GM21619 (cell line): Measurements from ENCODE around the gene XRCC1.
A peak's percentile ranks its signal among the peaks of the same experiment; 100 is the strongest.
"Not testable (repeated sequence)": the region's sequence is repeated elsewhere in the genome, so short reads cannot be mapped to it uniquely, and the experiment has no call there.

Experiments used
- ATAC-seq: cut with Tn5 transposase; IDR thresholded peaks from one replicate; pipeline ENCODE4 v1.9.1; 2021; ENCODE audit not compliant: unreplicated experiment

XRCC1 gene

DNA sequence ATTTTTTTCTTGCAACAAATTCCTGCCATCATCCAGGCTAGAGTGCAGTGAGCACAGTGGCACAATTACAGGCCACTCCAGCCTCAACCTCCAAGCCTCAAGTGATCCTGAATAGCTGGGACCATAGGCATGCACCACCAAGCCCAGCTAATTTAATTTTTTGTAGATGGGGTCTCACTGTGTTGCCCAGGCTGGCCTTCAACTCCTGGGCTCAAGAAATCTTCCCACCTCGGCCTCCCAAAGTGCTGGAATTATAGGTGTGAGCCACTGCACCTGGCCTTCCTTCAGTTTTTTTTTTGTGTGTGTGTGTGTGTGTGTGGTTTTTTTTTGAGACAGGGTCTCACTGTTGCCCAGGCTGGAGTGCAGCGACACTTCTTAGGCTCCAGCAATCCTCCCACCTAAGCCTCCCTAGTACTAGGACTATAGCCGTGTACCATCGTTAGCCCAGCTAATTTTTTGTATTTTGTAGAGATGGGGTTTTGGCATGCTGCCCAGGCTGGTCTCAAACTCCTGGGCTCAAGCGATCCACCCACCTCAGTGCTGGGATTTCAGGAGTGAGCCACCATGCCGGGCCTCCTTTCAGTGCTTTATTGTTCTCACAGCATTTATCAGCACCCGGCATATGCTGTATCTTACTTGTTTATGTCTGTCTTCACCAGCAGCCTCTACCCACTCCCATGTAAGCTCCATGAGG, 30.7 kb upstream of the XRCC1 start:
- ATAC-seq, result no peak

DNA sequence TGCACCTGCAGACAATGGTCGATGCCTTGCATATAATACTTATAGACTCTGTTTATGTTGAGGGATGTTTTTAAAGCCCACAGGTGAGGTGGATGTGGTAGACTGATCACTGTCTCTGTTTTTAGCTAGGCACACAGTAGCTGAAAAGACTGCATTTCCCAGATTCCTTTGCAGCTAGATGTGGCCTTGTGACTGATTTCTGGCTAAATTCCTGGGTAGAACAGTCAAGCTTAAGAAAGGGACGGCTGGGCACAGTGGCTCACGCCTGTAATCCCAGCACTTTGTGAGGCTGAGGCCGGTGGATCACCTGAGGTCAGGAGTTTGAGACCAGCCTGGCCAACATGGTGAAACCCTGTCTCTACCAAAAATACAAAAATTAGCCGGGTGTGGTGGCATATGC, 25.0 kb upstream of the XRCC1 start:
- ATAC-seq, result not testable (repeated sequence)

DNA sequence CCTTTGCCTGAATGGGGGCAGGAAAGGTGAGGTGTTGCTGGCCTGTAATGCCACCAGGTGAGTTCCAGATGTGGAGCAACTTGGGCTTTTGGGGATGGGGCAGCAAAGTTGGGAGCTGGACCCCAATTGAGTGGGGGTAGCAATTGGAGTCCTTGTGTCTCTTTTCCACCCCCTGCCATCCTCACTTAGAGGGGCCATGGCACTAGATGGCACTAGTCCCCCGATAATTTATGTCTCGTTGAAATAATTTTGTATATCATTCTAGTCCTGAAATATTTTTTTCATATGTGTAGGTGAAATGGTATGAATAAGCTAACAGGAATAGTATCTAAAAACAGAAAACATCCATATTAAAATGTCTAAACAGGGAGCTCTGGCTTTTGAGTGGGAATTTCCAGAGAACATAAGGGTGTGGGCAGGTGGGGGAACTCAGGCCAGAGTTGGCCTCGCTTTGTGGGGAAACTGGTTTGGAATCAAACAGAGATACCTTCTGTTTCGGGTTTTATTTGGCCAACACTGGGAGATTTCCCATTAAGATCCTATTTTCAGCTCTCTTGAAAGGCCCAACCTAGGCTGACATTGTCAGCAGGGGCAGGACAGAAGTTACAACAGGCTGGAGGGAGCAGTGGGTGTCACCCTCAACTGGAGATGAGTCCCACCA, 24.4 kb upstream of the XRCC1 start:
- ATAC-seq, result no peak

DNA sequence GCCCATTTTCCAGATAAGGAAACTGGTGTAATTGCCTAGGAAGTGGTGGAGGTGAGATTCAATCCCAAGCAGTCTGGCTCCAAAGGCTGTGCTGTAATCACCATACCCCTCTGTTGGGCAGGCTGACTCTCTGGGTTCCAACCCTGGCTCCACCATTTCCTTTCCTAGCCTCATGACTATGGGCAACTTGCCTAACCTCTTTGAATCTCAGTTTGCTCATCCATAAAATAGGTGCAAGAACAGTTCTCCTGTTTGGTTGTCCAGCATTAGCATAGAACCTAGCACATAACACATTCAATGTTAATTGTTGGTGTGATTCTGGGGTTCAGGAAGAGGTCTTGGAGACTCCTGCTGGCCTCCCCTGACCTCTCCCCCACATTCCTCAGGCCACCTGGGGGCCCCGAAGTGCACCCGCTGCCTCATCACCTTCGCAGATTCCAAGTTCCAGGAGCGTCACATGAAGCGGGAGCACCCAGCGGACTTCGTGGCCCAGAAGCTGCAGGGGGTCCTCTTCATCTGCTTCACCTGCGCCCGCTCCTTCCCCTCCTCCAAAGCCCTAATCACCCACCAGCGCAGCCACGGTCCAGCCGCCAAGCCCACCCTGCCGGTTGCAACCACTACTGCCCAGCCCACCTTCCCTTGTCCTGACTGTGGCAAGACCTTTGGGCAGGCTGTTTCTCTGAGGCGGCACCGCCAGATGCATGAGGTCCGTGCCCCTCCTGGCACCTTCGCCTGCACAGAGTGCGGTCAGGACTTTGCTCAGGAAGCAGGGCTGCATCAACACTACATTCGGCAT, 23.3 kb upstream of the XRCC1 start:
- ATAC-seq, result no peak

DNA sequence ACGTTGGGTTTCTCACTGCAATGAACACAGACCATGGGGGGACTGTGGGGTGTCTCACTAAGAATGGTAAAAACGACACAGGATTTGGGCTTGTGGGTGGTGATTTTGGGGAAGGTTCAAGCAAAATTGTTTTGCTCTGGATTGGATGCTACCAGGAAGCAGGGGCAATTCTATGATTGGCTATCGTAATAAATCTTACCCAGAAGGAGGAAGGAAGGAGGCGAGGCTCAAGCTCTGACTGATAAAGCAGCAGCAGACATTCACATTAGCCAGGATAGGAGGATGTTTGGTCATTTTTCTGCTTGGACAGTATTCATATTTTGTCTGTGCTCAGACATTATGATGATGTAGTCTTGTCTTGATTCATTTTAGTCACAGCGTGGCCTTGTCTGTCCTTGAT, 22.5 kb upstream of the XRCC1 start:
- ATAC-seq, result no peak

DNA sequence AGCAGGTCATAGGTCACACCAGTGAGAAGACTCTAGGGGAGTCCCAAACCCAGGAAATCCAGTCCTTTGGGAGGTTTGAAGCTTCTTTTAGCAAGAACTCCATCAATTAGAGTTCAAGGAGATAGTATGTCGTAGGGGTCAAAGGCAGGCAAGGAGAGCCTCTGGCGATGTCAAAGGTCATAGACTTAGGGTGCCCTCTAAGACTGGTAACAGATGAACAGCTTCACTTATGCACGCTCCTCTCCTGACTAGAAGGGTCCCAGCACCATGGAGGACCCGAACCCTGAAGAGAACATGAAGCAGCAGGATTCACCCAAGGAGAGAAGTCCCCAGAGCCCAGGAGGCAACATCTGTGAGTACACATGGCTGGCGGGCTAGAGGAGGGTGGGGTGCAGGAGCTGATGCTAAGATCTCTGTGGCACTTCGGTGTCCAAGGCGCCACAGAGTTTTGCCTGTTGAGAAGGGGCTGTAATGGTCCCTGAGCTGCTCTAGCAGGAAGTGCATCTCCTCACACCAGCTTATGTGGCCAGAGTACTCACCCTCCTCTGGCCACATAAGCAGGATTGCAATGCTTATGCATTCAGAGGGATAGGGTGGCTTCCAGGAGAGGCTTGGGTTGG, 21.6 kb upstream of the XRCC1 start:
- ATAC-seq, result no peak

DNA sequence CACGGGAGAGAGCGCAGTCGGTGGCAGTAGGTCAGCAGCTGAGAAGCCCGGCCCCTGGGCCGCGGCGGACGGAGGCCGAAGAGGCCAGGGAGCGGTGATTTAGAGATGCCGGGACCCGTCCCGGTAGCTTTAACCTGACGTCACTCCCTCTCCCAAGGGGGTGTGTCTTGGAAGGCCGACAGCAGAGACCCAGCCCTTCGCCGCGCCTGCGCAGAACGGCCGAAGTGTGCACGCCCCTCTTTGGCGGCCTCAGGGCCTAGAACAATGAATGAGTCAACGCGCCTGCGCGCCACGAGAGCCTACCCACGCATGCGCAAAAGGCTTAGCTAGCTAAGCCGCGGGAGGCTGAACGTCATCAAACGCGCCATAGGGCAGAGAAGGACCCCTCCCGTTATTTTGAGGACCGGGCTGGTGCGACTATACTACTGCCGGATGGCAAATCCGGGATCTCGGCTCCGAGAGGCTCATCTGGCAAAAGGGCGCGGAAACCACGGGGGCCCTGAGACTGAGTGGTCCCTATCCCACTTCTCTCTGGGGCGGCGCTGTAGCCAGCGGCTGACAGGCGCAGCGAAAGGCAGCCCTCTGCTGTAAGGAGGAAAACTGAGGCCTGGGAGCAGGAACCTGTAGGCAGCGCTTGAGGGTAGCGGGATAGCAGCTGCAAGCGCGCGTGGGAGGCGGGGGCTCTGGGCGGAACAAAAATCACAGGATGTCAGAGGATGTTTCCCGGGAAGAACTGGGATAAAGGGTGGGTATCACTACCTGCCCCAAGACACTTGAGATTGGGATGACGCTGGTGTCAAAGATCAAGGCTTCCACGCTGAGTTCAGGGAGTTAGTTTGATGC, 20.9 kb upstream of the XRCC1 start, which contains the start of the genes IRGQ and ZNF576:
Gene IRGQ, minus strand, starts transcription at position 136 of the 843 bp plus-strand sequence. CDS start 796 bp downstream, outside the sequence.
Gene ZNF576, plus strand, starts transcription at position 597 of the 843 bp plus-strand sequence. CDS start 514 bp downstream, outside the sequence.
- ATAC-seq, result peak; percentile 67

DNA sequence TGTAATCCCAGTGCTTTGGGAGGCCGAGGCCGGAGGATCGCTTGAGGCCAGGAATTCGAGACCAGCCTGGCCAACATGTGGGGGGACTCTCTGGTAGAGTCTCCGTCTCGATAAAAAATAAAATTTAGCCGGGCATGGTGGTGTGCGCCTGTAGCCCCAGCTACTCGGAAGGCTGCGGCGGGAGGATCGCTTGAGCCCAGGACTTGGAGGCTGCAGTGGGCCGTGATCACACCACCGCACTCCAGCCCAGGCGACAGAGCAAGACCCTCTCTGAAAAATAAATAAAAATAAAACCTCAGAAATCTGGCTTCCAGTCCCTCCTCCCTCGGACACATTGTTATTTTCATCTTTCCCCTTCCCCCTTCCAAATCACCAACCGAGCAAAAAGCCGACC, 20.3 kb upstream of the XRCC1 start:
- peak; percentile 1 for ATAC-seq

DNA sequence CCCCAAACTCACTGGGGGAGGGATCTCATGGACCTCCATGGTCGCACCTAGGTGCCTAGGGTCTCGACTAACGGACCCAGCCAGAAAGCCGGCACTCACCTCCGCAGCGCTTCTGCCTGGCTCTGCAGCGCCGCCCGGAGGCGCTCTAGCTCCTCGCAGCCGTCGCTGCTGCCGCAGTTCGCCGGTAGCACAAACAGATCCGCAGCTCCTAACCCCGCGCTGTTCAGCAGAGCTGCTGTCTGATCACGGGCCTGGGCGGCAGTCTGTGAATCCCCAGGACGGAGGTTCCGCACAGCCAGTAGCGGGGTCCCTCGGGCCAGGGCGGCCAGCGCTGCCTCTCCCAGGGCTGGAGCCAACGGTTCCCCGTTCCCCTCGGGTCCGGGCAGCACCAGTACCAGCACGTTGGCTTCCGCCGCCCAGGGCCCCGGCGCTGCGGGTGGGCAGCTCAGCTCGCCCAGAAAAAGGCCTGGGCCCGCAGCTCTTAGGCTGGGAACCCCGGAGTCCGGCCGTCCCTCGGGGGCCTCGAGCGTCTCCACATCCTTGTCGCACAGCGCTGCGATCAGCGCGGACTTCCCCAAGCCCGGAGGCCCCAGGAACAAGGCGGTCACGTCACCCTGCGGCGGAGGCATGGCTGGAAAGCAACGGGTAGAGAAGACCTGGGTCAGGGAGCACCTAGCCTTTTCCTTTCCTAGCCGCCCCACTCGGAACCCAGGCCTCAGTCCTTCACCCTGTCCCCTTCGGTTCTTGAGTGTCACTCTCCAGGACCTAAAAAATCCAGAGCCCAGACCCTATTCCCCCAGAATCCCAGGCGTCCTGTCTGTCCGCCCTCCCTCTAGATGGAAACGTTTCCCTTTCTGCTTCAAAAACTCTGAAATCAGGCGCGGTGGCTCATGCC, 19.6 kb upstream of the XRCC1 start:
- ATAC-seq, result no peak

DNA sequence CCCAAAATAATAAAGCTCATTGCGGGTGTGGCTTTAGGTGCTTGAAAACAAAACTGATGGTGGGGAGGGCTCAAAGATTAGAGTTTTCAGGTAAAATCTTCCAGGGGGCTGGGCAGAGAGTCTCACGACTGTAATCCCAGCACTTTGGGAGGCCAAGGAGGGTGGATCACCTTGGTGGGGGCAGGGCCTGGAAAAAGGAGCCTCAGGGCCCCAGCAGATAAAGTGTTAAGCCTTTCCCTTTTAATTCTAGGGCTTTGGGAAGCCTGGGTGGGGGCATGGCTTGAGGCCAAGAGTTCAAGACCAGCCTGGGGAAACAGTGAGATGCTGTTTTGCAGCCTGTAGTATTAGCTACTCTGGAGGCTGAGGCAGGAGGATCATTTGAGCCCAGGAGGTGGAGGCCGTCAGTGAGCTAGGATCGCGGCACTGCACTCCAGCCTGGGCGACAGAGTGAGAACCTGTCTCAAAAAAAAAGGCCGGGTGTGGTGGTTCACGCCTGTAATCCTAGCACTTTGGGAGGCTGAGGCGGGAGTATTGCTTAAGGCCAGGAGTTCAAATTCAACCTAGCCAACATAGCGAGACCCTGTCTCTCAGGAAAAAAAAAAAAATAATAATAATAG, 18.9 kb upstream of the XRCC1 start:
- no peak for ATAC-seq

DNA sequence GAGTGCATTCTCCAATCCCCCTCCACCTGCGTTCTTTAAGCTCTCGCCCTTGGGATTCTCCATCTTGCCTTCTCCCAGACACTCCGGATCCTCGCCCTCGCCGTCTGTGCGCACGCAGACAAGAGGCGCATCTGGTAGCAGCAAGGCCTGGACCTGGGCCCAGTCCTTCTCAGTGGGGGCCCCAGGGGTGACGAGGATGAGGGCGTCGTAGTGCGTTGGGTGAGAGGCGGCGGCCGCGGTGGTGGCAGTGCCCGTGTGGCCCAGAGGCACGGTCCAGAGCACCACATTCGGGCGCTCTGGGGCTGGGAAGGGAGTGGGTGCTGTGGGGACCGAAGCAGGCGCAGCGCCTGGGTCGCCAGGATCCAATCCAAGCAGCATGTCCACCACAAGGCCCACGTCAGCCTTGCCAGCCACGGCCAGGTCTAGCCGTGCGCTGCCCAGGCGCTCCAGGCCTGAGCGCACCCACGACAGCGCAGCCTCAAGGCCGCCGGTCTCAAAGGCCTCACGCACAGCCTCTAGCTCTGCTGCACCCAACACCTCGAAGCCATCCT, 17.5 kb upstream of the XRCC1 start:
- no peak for ATAC-seq

DNA sequence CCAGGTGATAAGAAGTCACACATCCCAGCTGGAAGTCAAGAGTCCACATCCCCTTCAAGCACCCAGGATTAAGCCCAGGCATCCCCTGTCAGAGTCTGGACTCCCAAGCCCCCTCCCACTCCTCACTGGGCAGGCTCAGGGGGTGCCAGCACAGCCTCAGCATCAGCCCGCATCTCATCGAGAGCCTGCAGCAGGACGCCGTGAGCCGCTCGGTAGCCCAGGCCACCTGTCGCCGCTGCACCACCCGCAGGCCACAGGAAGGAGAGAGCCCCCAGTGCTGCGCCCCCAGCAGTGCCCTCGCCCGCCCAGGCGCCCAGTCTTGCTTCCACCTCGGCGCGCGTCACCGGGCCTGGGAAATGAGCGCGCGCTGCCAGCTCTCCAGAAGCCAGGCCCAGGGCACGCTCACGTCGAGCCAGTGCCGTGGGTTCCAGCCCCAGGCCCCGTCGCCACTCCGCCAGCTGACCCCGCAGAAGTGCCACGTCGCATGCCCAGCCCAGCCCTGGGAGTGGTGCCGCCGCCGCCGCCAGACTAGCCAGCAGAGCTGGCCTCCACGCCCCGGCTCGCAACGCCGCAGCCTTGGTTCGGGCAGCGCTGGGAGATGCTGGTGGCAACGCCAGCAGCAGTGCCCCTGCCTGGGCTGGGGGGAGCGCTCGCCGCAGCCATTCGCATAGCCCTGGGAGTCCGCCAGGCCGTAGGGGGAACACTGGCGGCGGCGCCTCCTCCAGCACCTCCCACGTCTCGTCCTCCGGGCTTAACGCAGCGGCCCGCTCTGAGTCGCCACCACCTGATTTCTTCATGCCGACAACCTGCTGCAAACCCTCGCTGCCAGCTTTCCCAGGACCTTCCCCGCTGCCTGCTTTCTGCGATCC, 16.8 kb upstream of the XRCC1 start:
- ATAC-seq, result no peak

DNA sequence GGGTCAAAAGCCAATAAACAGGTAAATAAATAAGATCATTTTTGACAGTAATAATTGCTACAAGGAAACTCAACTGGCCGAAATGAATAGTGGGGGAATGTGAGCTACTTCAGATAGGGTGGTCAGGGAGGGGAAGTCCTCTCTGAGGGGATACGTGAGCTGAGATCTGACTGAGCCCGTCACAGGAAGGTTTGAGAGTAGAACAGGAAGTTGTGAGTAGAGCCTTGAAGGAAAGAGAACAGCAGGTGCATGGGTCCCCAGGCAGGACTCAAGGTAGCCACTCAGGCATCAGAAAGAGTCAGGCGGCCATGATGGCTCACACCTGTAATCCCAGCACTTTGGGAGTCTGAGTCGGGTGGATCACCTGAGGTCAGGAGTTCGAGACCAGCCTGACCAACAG, 14.4 kb upstream of the XRCC1 start:
- ATAC-seq, result no peak

DNA sequence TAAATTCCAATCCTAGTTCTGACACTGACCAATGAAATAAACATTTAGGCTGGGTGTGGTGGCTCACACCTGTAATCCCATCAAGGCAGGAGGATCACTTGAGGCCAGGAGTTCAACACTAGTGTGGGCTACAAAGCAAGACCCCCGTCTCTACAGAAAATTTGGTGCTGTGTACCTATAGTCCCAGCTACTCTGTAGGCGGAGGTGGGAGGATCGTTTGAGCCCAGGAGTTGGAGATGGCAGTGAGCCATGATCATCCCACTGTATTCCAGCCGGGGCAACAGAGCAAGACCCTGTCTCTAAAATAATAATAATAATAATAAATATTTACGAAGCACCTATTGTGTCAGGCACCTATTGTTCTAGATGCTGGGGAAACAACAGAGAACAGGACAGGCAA, 13.9 kb upstream of the XRCC1 start:
- no peak for ATAC-seq

DNA sequence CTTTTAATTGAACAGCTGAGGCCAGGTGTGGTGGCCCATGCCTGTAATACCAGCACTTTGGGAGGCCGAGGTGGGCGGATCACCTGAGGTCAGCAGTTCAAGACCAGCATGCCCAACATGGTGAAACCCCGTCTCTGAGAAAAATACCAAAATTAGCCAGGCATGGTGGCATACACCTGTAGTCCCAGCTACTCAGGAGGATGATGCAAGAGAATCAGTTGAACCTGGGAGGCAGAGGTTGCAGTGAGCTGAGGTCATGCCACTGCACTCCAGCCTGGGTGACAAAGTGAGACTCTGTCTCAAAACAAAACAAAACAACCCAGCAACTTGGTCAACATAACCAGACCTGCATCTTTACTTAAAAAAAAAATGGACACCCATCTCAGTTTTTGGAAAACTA, 11.7 kb upstream of the XRCC1 start:
- ATAC-seq, result not testable (repeated sequence)

DNA sequence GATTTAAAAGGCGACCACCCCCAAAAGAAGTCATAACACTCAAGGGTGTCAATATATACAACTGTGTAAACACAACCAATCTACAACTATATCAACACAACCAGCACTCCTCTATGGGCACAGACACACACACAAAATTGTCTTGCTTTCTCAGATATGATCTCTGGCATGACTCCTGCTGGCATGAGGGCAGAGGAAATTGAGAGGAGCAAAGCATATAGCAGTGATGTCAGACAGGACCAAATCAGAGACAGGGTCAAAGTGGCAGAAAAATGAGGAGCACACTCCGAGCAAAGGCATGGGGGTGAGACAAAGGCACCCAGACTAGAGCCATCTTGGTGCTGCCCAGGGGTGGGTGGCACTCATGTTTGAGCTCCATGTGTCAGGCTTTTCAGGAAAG, 11.0 kb upstream of the XRCC1 start:
- ATAC-seq, result no peak

DNA sequence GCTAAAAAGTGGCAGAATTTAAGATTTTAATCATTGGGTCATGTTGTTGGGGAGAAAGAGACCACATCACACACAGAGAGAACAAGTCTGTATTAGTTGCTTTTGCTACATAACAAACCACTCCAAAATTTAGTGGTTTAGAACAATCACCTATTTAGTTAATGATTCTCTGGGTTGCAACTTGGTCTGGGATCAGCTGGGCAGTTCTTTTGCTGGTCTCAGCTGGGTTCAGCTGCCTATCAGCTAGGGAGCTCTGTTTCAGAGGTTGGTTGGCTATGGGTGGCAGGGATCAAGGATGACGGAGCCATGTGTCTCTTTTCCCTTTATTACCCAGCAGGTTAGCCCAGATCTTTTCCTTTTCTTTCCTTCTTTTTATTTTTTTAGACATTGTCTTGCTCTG, 9.2 kb upstream of the XRCC1 start:
- ATAC-seq, result no peak

DNA sequence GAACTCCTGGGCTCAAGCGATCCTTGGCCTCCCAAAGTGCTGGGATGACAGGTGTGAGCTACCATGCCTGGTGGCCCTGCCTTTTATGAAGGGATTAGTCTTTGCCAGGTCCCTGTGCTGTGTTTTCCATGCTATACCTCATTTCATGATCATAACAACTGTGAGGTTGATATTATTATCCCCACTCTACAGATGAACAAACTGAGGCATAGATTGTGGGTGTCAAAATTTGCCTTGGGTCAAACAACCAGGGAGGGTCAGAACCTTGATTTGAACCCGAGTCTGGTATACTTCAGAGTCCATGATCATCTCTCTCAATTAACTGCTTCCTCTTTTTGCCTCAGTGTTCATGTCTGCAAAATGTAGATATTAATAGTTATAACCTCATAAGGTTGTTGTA, 7.2 kb upstream of the XRCC1 start:
- ATAC-seq, result no peak
